AG10803 (cell line): ENCODE data around the gene TMUB1.

ENCODE experiments used
- DNase-seq: peaks from one replicate; pipeline ENCODE4 v3.0.0; 2010; ENCODE audit warnings: low read depth
- H3K4me3 ChIP-seq: 2 replicates; pipeline ENCODE4 v1.5.1; 2011; ENCODE audit warnings: mild to moderate bottlenecking, low read length, control low read depth
- CTCF ChIP-seq: conservative IDR thresholded peaks from 2 replicates; pipeline ENCODE4 v1.5.1; 2011; ENCODE audit warnings: mild to moderate bottlenecking, low read length, control low read depth, inconsistent platforms

TMUB1 gene

GRCh38 chr7:151101621-151102396 lies 18.5 kb upstream of the TMUB1 start:
- DNase-seq: no peak
- no peak overlapping the region for H3K4me3 ChIP-seq
- no peak for TF ChIP-seq CTCF

DNA sequence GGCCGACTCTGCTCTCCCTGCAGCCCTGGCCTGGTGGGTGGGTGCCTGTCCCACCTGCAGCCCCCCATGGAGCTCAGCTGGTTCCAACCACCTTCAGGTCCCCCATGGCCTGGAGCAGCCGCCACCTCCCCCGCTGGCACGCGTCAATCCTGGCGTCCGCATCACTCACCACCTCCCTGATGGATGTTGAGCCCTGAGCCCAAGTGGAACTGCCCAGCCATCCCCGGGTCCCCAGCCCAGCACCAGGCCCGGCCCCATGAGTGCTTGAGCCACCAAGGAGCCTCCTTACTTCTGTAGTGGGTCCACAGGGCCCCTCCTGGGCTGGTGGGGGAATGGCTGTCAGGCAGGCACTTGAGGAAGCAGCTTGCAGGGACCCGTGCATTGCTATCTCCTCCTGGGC lies 17.6 kb upstream of the TMUB1 start:
- no peak for DNase-seq
- TF ChIP-seq CTCF: no peak
- no peak overlapping the region for H3K4me3 ChIP-seq

DNA sequence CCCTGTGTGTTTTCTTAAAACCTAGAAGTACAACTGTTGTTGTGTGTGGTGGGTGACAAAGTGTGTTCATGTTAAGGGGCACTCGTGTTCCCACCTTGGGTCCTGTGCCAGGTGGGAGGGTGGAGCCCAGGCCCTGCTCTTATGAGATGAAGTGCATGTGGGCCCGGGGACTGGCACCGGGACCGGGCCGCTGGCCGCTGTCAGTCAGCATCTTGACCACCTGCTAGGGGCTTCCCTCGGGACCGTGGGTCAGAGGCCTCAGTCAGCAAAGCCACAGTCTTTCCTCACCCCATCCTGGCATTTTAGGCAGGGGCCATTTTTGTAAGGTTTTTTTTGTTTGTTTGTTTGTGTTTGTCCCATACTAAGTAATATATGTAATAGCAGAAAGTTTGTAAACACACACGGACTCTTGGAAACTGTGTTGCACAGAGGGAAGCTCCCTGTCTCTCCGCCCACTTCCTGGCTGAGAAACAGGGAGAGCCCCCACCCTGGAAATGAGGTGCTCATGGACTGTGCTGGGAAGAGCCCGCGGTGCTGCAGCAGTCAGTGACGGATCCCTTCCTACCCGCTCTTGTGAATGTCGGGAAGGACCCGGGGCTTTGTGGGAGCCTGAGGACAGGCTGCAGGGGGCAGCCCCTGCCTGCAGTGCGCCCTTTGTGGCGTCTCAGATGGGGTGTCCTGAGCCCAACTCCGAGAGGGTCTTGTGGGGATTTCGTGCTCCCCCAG lies 16.4 kb upstream of the TMUB1 start:
- DNase-seq: no peak
- no peak for TF ChIP-seq CTCF
- no peak overlapping the region for H3K4me3 ChIP-seq

DNA sequence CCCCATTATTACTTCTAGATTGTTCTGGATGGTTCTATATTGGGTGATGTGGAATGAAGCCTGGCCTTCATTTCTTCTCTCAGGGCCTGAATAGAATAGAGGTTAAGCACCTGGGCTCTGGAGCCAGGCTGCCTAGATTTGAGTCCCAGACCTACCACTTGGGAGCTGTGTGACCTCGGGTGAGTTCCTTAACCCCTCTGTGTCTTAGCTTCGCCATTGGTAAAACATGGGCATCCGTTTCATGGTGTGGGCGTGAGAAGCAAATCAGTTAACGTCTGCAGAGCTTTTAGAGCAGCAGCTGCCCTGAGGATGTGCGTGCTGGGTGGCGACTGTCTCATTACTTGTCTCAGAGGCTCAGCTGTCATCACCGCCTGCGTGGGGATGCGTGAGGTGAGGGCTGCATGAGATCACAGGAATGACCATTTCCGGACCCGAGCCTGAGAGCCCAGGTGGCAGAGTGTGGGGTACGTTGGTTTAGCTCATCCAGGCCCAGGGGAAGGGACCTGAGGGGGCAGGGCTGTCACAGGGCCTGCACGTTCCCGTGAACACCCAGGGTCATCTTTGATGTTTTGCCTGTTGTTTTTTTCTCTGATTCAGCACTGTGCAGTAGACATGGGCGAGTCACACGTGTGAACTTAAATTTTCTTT lies 12.7 kb upstream of the TMUB1 start:
- TF ChIP-seq CTCF: no peak
- no peak for DNase-seq
- no peak overlapping the region for H3K4me3 ChIP-seq

- no peak for DNase-seq
- H3K4me3 ChIP-seq: no peak overlapping the region
- no peak for TF ChIP-seq CTCF
These were observed 12.0 kb upstream of the TMUB1 start for GRCh38 chr7:151095123-151095797.

- H3K4me3 ChIP-seq: no peak overlapping the region
- TF ChIP-seq CTCF: no peak
- peak; percentile 44 for DNase-seq
These were observed 11.4 kb upstream of the TMUB1 start for GRCh38 chr7:151094675-151095074.
